Activated CD4-positive, alpha-beta T cell treated with anti-CD3 and anti-CD28 coated beads, Interleukin-2, amount 50 U/mL, for 4 hours (primary cell): Measurements from ENCODE around the gene DUSP28.

Experiments used
- DNase-seq, 2 experiments: peaks; one replicate each; pipeline ENCODE4 v3.0.0-alpha.2; 2020

DUSP28 gene

DNA sequence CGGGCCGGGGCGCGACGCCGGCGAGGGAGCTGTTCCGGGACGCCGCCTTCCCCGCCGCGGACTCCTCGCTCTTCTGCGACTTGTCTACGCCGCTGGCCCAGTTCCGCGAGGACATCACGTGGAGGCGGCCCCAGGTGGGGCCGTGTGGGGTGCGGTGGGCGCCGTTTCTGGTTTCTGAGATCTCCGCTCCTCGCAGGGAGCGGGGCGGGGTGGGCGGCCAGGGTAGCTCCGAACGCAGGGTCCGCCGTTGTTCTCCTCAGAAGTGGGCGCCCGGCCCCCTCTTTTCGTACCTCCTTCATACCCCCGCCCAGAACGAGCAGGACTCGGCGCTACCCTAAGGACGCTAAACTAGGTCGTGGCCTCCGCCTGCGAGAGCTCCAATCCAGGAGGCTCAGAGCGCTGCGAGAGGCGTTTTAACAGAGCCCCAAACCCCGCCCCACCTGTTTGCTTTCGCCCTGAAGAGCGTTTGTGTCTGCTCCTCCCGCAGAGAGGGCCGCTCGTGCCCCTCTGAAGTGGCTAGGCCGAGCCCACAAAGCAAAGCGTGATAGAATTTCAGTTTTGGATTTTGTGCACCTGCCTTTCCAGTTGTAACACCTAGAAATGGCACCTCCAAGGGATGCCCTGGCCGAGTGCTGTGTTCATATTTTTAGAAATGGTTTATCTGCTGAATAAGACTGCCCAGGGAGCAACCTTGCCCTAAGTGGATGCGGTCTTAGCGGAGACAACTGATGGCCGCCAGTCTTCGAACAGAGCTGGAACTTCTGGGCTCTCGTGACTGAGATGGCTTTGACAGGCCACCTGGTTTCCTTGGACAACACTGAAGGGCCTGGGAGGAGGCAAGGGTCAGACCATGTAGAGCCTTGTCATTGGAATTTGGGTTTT is 27.0 kb downstream of the DUSP28 start:
- DNase-seq, result peak; percentile 55 to 56

GRCh38 chr2:240588006-240588655 is 28.0 kb downstream of the DUSP28 start:
- no peak for DNase-seq

GRCh38 chr2:240588669-240589068 is 28.5 kb downstream of the DUSP28 start:
- DNase-seq, result no peak

- DNase-seq, result no peak
Observed at GRCh38 chr2:240589375-240589774, 29.2 kb downstream of the DUSP28 start.

GRCh38 chr2:240589850-240590525 is 29.8 kb downstream of the DUSP28 start:
- DNase-seq, result no peak

GRCh38 chr2:240590681-240591111 is 30.5 kb downstream of the DUSP28 start:
- DNase-seq, result no peak

DNA sequence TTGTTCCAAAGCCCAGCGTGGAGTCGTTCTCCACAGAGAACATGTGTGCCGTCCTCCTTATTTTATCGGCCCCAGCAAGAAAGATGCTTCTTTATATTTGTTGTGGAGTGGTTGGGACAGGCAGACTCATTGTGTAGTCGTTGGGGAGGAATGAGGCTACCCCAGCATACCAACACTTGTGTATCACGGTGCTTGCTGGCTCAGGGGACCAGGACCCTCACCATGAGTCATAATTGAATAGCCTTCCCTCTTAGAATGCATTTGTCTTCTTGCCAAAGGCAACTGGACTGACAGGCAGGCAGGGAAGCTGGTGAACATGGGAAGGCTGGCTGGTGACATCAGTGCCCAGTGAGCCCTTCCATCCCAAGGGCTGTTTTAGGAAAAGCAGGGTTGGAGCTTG is 31.1 kb downstream of the DUSP28 start:
- no peak for DNase-seq

DNA sequence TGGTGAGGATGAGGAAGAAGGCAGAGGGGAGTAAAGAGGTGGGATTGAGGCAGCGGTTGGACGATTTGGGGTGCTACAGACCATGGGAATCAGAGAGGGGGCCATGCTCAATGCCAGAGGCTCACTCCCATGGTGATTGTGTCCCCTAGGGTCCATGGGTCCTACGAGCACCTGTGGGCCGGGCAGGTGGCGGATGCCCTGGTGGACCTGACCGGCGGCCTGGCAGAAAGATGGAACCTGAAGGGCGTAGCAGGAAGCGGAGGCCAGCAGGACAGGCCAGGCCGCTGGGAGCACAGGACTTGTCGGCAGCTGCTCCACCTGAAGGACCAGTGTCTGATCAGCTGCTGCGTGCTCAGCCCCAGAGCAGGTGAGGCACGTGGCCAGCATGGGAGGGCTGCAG is 31.6 kb downstream of the DUSP28 start:
- no peak for DNase-seq

GRCh38 chr2:240593026-240593702 is 33.0 kb downstream of the DUSP28 start:
- DNase-seq, result no peak

- DNase-seq, result no peak
Observed at GRCh38 chr2:240593703-240594451, 33.7 kb downstream of the DUSP28 start.

DNA sequence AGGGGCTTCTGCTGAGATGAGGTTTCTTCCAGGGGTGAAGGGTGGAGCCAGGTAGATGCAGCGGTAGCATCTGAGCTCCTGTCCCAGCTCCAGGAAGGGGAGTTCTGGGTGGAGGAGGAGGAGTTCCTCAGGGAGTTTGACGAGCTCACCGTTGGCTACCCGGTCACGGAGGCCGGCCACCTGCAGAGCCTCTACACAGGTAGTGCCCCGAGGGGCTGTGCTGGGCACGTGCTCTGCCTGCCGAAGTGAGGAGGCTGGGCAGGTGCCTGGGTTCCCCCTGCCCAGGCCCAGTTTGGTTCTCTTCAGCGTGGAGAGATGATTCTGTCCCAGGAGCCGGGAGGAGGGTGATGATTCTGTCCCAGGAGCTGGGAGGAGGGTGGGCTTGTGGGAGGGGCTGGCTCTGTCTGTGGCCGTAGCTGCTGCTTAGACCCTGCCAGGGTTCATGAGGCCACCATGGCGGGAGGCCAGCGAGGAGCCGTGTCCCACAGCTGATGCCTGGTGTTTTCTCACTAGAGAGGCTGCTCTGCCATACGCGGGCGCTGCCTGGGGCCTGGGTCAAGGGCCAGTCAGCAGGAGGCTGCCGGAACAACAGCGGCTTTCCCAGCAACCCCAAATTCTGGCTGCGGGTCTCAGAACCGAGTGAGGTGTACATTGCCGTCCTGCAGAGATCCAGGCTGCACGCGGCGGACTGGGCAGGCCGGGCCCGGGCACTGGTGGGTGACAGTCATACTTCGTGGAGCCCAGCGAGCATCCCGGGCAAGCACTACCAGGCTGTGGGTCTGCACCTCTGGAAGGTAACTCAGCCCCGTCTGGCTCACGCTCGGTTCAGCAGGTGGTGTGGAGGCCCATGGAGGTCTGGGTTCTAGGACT is 34.6 kb downstream of the DUSP28 start:
- no peak for DNase-seq

GRCh38 chr2:240595381-240596079 is 35.4 kb downstream of the DUSP28 start:
- no peak for DNase-seq

DNA sequence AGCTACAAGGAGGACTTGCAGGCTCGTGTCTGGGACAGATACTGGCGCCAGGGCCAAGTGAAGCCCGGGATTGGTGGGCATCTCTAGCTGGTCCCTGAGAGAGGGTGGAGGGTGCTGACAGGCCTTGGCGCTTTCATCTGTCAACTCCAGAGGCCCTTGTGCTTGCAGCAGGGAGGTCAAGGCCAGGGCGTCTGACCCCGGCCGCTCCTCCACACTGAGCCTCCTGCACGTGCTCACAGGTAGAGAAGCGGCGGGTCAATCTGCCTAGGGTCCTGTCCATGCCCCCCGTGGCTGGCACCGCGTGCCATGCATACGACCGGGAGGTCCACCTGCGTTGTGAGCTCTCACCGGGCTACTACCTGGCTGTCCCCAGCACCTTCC is 35.9 kb downstream of the DUSP28 start:
- no peak for DNase-seq

DNA sequence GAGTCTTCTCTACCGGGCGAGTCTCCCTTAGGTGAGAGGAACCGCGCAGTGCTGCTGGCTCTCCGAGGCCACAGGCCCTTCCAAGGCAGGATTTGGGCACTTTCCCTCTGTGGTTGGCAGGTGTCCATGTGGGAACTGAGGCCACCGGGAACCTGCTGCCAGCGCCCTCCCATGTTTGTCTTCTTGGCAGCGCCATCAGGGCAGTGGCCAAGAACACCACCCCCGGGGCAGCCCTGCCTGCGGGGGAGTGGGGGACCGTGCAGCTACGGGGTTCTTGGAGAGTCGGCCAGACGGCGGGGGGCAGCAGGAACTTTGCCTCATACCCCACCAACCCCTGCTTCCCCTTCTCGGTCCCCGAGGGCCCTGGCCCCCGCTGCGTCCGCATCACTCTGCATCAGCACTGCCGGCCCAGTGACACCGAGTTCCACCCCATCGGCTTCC is 36.4 kb downstream of the DUSP28 start:
- no peak for DNase-seq

DNA sequence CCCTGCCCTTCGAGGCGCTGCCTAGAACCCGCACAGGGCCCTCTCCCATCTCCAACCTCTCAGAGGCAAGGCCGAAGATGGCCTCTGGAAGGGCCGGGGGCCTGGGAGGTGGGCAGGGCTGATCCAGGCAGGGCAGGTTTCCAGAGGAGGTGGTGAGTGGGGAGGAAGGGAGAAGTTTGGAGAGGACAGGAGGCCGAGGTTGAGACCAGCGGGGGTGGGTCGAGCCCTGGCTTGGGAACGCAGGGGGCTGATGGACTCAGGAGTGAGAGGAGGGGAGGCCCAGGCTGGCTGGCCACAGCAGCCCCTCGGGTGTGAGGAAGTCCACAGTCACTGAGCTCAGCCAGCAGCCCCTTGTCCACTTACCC is 36.9 kb downstream of the DUSP28 start:
- no peak for DNase-seq

- no peak for DNase-seq
Observed at GRCh38 chr2:240597419-240598181, 37.4 kb downstream of the DUSP28 start.

- no peak for DNase-seq
Observed at GRCh38 chr2:240598311-240598911, 38.3 kb downstream of the DUSP28 start.

GRCh38 chr2:240599141-240599583 is 39.0 kb downstream of the DUSP28 start:
- DNase-seq, result no peak

DNA sequence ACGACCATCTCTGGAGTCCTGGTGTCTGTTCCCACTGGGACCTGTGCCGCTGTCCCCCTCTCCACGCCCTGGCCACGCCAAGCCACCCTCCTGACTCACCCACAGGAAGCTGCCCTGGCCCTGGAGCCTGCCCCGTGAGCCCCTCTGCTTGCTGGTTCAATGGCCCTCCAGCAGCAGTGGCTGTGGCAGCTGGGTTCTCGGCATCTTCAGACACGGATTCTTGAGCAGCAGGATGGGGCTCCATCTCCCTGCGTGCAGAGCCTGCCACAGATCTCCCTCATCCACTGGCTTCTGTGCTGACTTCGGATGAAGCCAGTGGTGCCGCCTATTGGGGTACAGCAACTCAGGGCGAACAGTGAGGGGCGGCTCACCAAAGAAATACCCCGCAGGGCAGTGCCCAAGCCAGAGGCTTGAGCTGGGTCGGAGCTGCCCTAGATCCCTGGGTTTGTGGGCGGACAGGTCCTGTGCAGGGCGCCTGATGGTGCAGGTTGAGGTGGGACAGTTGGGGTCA is 40.3 kb downstream of the DUSP28 start:
- DNase-seq, result no peak
